NB4 (cell line): ENCODE data around the gene SERPINB1.

Experiments
- CTCF ChIP-seq: IDR thresholded peaks from one replicate; pipeline ENCODE4 v1.5.1; 2012; ENCODE audit warnings: low read depth, low read length
- MYC ChIP-seq: IDR thresholded peaks from 2 replicates; pipeline ENCODE4 v1.6.1; 2011; ENCODE audit warnings: low read depth, low read length
- POLR2A ChIP-seq: IDR thresholded peaks from 2 replicates; pipeline ENCODE4 v1.6.1; 2011; ENCODE audit warnings: mild to moderate bottlenecking; ENCODE audit not compliant: insufficient read length; ENCODE audit errors: extremely low read depth
- TF ChIP-seq, protein P1 (sequence below): IDR thresholded peaks from 2 replicates; pipeline ENCODE4 v1.6.1; 2011; ENCODE audit warnings: low read depth, low read length

- TF ChIP-seq CTCF: no peak
- TF ChIP-seq POLR2A: no peak
- TF ChIP-seq, protein P1, sequence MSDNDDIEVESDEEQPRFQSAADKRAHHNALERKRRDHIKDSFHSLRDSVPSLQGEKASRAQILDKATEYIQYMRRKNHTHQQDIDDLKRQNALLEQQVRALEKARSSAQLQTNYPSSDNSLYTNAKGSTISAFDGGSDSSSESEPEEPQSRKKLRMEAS: no peak
- no peak for TF ChIP-seq MYC
Measured at GRCh38 chr6:2797564-2798031, 44.1 kb downstream of the SERPINB1 start.
